Kidney (tissue), 14 donors: ENCODE results near the gene OR10G3. TPM values are rescaled to one million over a fixed set of nuclear protein-coding genes. Genes with fewer than 3 reads are reported as not detected.

Source experiments
- DNase-seq, 5 donors: peaks; one replicate each; pipeline ENCODE4 v3.0.0-alpha.2; 2013 to 2020
- FAIRE-seq: peaks from 2 replicates; lab custom pipeline; 2012; peaks lifted over from hg19 to GRCh38; lab: Jason Lieb, UNC
- H3K27ac ChIP-seq, 2 donors: one replicate each; pipeline ENCODE4 v1.7.0; 2013; ENCODE audit warnings: low read depth in 2 of 2, low read length in 2 of 2, inconsistent platforms in 1 of 2
- H3K27me3 ChIP-seq: one replicate; pipeline ENCODE4 v1.7.1; 2013; ENCODE audit warnings: low read length, inconsistent platforms; ENCODE audit not compliant: control insufficient read depth, insufficient read depth
- H3K36me3 ChIP-seq, 3 donors: one replicate each; pipeline versions ENCODE4 v1.7.0 to v1.7.1; 2013; ENCODE audit warnings: low read length in 3 of 3, control low read depth in 1 of 3, inconsistent platforms in 1 of 3; ENCODE audit not compliant: insufficient read depth in 3 of 3, control insufficient read depth in 2 of 3
- H3K4me1 ChIP-seq, 3 donors: one replicate each; pipeline versions ENCODE4 v1.7.0 to v1.7.1; 2013; ENCODE audit warnings: low read length in 3 of 3, inconsistent platforms in 1 of 3, low read depth in 1 of 3; ENCODE audit not compliant: control insufficient read depth in 2 of 3, insufficient read depth in 2 of 3
- H3K4me3 ChIP-seq, 3 donors: one replicate each; pipeline versions ENCODE4 v1.7.0 to v1.8.1; 2013; ENCODE audit warnings: low read length in 3 of 3, control low read depth in 1 of 3, inconsistent platforms in 1 of 3
- H3K9ac ChIP-seq, 3 donors: one replicate each; pipeline versions ENCODE4 v1.7.0 to v1.7.1; 2013; ENCODE audit warnings: low read length in 3 of 3, control low read depth in 1 of 3, inconsistent platforms in 1 of 3
- H3K9me3 ChIP-seq, 3 donors: one replicate each; pipeline versions ENCODE4 v1.7.0 to v1.7.1; 2013; ENCODE audit warnings: low read length in 3 of 3, control low read depth in 1 of 3, inconsistent platforms in 1 of 3; ENCODE audit not compliant: control insufficient read depth in 2 of 3, insufficient read depth in 1 of 3
- CTCF ChIP-seq: IDR thresholded peaks from 3 replicates; pipeline ENCODE4 v1.5.1; 2012; ENCODE audit warnings: mild to moderate bottlenecking, moderate library complexity, borderline replicate concordance; ENCODE audit not compliant: insufficient read depth; ENCODE audit errors: extremely low read depth
- intact Hi-C: fragments of 100-400 bp; cut with DNase I; formaldehyde crosslinking; loops from one replicate; pipeline ENCODE4 v1.11.1; 2022
- polyA plus RNA-seq: library from polyadenylated mRNA; stranded (reverse); fragments of 350-450 nt; fragmentation: Illumina TruSeq; extraction: RNeasy Lipid Tissue Mini Kit (QIAGEN cat#74804); gene quantifications from one replicate; pipeline ENCODE4 v1.2.3, GENCODE V29; 2014; ENCODE audit warnings: low read depth, low replicate concordance; ENCODE audit not compliant: insufficient read depth
- total RNA-seq: library from RNA; stranded (reverse); fragmentation: NEBNext Ultra II Directional; extraction: Animal tissue kit (Norgen Biotek cat#: 25700); gene quantifications from one replicate; pipeline ENCODE4 v1.2.1, GENCODE V29; 2021
- donor health status: control.
- donor health status: control.
- donor health status: control.
- donor health status: control.
- donor health status: control.
- donor health status: DM: yes; HTN: yes; CAD: no.
- donor health status: Normal renal cell carcinoma (clear cell type).

Gene OR10G3
- total and polyA plus RNA-seq, 2 donors from 2014 or later: not detected

- intact Hi-C loops: no loop called here
- FAIRE-seq (no peak), DNase-seq (no peak)
- H3K9me3 ChIP-seq: no peaks in the 10 kb centered on the region
- no peaks in the 10 kb centered on the region for H3K27me3 ChIP-seq
- no peak overlapping the region for H3K9ac ChIP-seq
- no peak overlapping the region for H3K4me3 ChIP-seq
- no peaks in the 10 kb centered on the region for H3K4me1 ChIP-seq
- TF ChIP-seq CTCF: no peak
- no peak overlapping the region for H3K27ac ChIP-seq
- no peaks in the 10 kb centered on the region for H3K36me3 ChIP-seq
These were observed 50.4 kb downstream of the OR10G3 start for GRCh38 chr14:21529515-21529914.

GRCh38 chr14:21528381-21529348 is 51.2 kb downstream of the OR10G3 start:
- H3K27me3 ChIP-seq: no peaks in the 10 kb centered on the region
- H3K9me3 ChIP-seq: no peaks in the 10 kb centered on the region
- intact Hi-C loops: no loop called here
- H3K4me1 ChIP-seq: no peaks in the 10 kb centered on the region
- no peak overlapping the region for H3K4me3 ChIP-seq
- H3K9ac ChIP-seq: no peak overlapping the region
- H3K27ac ChIP-seq: no peak overlapping the region
- TF ChIP-seq CTCF: no peak
- FAIRE-seq: no peak
- DNase-seq: peak in 2 of 5 donors; percentile 57 to 62
- no peaks in the 10 kb centered on the region for H3K36me3 ChIP-seq

GRCh38 chr14:21527318-21527679 is 52.6 kb downstream of the OR10G3 start:
- Histone ChIP-seq H3K27me3 (no peaks in the 10 kb centered on the region), H3K36me3 (no peaks in the 10 kb centered on the region), H3K27ac (no peak overlapping the region), H3K9ac (no peak overlapping the region), H3K9me3 (no peaks in the 10 kb centered on the region), H3K4me1 (no peaks in the 10 kb centered on the region), H3K4me3 (peak overlapping the region in 1 of 3 donors; percentile 78)
- DNase-seq (no peak), FAIRE-seq (no peak)
- TF ChIP-seq CTCF: no peak
- intact Hi-C loops: no loop called here
